NCI-H345 (cell line): Measurements from ENCODE around the gene A1BG.
"Not testable (repeated sequence)": the region's sequence is repeated elsewhere in the genome, so short reads cannot be mapped to it uniquely, and the experiment has no call there.

Experiments used
- DNase-seq: peaks from one replicate; lab custom pipeline; 2025; lab: John Stamatoyannopoulos, UW

The A1BG gene

GRCh38 chr19:58356766-58357480, 3.6 kb upstream of the A1BG start:
- DNase-seq, result no peak

- no peak for DNase-seq
Measured at GRCh38 chr19:58355908-58356765, 2.8 kb upstream of the A1BG start.

DNA sequence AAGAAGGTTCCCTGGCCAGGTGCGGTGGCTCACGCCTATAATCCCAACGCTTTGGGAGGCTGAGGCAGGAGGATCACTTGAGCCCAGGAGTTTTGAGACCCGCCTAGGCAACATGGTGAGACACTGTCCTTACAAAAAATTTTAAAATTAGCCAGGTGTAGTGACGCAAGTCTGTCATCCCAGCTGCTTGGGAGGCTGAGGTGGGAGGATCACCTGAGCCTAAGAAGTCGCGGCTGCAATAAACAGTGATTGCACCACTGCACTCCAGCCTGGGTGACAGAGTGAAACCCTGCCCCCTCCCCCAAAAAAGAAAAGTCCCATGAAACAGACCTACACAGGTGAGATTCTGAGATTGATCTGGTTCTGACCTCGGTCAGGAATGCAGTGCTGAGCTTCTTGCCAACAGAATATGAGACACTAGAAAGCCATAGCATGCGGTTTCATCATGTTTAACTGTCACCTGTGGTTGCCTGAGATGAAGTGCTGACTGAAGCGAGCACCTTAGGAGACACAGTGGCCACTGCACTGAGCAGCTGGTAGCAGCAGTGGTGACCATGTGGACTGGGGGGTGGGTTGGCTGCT, 2.0 kb upstream of the A1BG start:
- no peak for DNase-seq

DNA sequence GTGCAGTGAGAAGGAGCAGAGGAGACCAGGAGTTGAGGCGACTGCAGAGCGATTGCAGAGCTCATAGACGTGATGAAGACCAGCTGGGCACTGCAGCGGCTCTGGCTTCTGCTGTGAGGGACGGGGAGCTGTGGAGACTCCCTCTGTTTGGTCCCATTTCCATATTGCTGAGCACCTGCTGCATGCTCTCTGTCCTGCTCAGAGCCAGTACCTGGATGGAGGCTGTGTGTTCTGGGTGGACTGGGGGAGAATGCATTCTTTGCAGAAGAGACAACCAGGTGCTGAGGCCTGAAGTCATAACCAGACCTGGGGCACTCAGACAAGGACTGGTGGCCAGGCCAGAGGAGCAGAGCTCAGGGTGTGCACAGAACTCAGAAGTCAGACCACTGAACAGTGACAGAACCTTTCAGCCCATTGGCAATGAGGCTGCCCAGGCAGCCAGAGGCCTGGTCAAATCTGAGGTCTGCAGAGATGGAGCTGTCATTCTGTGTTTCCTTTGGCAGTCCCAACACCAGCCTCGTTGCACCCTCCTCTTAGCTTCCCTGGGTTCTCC, 1.3 kb upstream of the A1BG start:
- DNase-seq, result no peak

- no peak for DNase-seq
Measured at GRCh38 chr19:58353717-58354477, 605 bp upstream of the A1BG start.

GRCh38 chr19:58351990-58352755, 1.1 kb downstream of the A1BG start:
- DNase-seq, result no peak

- DNase-seq, result no peak
Measured at GRCh38 chr19:58351558-58351878, 1.8 kb downstream of the A1BG start.

DNA sequence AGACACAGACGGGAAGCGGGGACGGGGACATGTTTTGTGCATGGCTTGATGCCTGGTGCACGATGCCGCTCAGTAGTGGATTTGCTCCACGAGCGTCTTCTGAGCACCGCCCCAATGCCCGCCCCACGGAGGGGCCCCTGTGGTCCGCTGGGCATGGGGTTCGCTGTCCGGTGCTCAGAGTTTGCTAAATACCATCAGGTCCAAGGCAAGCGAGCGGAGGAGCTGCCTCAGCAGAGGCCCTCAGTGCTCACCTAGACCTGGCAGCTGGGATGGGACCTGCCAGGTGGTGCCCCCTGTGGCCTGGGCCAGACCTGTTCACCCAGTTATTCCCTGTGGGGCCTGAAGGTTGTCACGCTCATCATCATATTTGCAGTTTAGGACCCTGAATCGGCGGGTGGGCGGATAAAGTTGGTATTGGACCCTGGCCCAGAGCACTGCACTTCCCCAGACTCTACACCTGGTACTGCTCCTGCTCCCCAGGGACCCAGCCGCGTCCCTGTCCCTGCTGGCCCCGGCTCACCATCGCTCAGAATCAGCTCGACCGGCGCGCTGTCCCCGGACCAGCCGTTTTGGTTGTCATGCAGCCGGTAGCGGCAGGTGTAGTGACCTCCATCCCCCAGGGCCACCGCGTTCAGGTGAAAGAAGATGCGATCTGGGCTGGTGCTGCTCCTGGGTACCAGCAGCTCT, 2.3 kb downstream of the A1BG start:
- DNase-seq, result no peak

DNA sequence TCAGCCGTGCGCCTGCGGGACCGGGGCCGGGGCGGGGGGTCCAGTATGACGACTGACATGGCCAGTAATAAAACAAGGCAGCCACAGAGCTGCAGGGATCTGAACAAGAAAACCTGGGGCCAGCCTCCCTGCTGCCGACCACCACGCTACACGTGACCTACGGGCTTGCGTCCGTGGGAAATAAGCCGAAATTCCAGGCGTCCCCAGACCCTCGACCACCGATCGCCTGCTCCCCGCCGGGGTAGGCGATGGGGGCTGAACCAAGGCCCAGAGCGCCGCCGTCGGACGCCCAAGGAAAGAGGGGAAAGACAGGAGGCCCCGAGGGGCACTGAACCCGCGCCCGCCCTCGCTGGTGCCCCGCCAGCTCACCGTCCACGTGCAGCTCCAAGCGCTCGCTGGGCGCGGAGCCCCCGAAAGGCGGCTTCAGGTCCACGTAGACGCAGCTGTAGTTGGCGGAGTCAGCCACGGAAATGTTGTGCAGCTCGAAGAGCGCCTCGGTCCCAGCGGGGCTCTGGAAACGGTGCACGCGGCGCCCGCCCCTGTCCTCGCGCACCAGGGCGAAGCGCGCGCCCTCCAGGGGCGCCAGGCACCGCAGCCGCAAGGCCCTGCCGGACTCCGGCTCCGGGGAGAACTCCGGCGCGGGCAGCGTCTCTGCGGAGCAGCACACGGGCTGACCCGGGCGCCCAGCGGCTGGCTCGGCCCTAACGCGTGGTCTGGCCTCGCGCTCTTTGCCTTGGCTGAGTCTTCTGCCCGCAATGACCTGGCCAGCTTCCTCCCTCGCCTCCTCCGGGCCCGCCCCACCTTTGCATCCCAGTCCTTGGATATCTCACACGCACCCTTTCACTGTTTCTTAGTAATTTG, 3.1 kb downstream of the A1BG start:
- DNase-seq, result no peak

DNA sequence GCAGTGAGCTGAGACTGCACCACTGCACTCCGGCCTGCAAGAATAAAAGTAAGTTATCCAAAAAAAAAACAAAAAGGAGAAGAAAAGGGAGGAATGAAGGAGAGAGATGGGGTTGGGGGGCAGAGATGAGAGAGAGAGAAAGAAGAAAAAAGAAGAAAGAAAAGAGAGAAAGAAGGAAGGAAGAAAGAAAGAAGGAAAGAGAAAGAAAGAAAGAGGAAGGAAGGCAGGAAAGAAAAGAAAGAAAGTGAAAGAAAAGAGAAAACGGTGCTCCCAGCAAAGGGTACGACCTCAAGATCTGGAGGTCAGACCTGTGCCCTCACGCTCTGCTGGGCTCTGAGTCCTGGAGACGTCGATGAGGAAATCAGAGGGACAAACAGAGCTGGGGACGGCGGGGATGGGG, 3.7 kb downstream of the A1BG start:
- DNase-seq, result no peak

GRCh38 chr19:58348080-58348479, 5.2 kb downstream of the A1BG start:
- DNase-seq, result not testable (repeated sequence)

DNA sequence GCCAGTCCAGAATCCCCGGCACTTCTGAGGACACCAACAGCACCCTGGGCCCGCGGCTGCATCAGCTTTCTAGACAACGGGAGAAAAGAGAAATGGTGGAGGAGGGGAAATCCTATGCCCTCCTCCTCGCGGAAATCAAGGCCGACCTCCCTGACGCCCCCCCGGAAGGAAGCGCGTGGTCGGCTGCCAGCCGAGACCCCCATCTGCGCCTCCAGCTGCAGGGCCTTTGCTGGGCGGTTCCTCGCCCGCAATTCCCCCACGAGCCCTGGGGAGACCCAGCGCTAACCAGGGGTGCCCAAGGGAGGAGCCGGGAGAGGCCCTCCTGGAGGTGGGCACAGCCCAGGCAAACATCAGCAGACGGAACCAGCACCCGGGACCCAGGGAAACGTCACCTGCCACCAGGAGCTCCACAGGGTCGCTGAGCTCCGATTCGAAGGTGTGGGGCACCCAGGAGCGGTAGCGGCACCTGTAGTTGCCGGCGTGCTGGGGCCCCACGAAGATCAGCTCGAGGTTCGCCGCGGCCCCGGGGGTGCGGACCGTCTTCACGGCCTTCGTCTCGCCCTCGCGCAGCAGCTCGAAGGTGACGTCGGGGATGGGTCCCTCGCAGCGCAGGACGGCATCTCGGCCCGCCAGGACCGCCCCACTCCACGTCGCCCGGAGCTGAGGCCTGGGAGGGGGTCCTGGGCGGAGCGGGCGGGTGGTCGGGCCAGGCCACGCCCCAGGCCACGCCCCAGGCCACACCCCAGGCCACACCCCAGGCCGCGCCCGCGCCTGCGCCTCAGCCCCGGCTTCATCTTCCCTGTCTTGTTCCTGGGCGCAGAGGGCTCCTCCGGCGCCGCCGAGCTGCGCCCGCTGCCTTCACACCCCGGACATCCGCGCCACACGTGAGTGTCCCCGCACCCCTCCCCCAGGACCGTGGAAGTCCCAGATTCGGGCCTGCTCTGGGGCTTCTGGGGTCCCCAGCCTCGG, 6.0 kb downstream of the A1BG start:
- DNase-seq, result peak; percentile 72

DNA sequence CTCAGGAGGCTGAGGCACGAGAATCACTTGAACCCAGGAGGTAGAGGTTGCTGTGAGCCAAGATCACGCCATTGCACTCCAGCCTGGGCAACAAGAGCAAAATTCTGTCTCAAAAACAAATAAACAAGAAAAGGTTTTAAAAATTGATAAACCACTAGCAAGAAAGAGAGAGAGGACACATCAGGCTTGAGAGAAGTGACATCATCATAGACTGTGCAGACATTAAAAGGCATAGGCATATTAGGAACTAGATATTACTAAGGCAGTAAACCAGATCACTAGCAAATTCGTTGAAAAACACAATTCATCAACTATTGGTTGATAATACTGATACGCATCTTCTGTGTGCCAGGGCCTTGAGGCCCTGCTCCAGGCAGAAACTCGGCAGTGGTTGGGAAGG, 7.7 kb downstream of the A1BG start:
- no peak for DNase-seq

DNA sequence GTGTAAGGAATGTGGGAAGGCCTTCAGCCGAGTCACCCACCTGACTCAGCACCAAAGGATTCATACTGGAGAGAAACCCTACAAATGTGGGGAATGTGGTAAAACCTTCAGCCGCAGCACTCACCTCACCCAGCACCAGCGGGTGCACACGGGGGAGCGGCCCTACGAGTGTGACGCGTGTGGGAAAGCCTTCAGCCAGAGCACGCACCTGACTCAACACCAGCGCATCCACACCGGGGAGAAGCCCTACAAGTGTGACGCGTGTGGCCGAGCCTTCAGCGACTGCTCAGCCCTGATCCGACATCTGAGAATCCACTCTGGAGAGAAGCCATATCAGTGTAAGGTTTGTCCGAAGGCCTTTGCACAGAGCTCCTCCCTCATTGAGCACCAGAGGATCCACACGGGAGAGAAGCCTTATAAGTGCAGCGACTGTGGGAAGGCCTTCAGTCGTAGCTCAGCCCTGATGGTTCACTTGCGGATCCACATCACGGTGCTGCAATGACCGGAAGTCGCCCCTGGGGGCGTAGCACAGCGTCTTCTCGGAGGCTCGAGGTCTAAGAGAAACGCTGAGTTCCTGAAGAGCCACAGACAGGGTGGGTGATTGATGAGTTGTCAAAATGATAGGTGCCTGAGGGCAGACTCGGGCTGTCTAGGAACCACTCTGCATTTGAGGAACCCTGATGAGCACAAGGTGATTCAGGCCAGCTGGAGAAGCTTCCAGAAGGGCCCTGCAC, 14.3 kb downstream of the A1BG start:
- no peak for DNase-seq

DNA sequence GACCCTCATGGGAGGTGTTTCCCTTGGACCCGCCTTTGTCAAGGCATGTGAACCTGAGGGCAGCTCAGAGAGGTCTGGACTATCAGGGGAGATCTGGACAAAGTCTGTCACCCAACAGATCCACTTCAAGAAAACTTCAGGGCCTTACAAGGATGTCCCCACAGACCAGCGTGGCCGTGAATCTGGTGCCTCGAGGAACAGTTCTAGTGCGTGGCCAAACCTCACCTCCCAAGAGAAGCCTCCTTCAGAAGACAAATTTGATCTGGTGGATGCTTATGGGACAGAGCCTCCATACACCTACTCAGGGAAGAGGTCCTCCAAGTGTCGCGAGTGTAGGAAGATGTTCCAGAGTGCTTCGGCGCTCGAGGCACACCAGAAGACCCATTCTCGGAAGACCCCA, 15.0 kb downstream of the A1BG start:
- DNase-seq, result no peak

DNA sequence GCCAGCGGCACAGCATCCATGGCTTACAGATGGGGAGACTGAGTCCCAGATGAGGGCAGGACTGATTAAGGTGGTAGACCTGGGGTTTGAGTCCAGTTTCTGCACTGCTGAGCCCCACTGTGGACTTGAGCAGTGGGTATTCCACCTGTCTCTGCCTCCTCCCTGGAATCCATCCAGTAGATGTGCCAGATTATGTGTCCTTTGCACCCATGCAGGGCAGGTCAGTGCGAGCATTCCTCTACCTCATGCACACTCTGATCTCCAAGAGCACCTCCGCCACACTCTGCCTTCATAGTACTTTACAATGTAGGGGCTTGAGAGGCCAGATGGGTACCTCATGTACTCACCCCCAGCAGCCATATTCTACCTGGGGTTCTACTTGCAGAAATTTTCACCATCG, 16.5 kb downstream of the A1BG start:
- DNase-seq, result no peak

DNA sequence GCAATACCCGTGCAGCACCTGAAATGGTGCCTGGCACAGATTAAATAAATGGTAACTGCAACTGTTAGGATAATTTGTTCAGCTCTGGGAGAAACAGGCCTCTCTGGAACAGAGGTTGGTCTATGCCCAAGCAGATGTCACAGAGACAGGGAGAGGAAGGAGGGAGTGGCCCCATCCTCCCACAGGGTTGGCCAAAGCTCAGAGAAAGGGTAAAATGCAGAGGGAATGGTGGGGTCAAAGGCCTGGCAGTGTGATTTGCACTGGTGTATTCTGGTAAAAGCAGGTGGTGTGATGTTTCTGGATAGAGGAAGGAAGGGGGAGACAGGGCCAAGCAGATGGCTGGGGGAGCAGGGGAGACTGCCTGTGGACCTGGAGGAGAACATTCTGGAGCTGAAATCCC, 17.1 kb downstream of the A1BG start:
- DNase-seq, result no peak

GRCh38 chr19:58335630-58336029, 17.7 kb downstream of the A1BG start:
- DNase-seq, result no peak
